ENCODE data around the gene HOOK2. TPM values are rescaled to one million over a fixed set of nuclear protein-coding genes. Genes with fewer than 3 reads are reported as not detected.

The HOOK2 gene
- total and polyA plus RNA-seq, 2 of the 8 experiments (the other 6 are each of a cell fraction or from before 2014, with no cell fraction given) = 23.8 to 63.2 TPM

DNA sequence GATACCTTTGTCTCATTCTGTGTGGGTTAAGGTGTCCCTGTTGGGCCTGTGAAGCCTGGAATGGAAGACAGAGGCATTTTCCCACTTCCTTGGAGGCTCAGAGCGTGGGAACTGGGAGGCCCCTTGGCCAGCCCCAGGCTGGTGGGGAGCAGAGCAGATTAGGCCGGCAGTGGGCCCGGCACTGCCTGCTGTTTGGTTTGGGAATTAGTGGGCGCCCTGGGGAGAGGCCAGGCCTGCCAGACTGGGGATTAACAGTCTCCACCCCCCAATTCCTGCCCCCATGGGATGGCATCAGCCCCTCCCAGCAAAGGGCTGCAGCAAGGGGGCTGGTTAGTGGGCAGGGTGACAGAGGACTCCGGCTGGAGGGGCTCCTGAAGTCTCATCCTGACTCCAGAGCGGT is 26.9 kb downstream of the HOOK2 start (continued):
- no peak for TF ChIP-seq POLR2A (IDR thresholded peaks at IDR 0.05; ENCODE audit: control extremely low read depth in 1 of 2, low read depth in 2 of 2, low read length in 2 of 2)
- TF ChIP-seq CHD1 (IDR thresholded peaks at IDR 0.05; ENCODE audit: low read depth, low read length) = no peak
- TF ChIP-seq E2F6 (IDR thresholded peaks at IDR 0.05) = no peak
- TF ChIP-seq HDAC6 (IDR thresholded peaks at IDR 0.05; ENCODE audit: low read depth, low read length) = no peak
- TF ChIP-seq, protein P1, sequence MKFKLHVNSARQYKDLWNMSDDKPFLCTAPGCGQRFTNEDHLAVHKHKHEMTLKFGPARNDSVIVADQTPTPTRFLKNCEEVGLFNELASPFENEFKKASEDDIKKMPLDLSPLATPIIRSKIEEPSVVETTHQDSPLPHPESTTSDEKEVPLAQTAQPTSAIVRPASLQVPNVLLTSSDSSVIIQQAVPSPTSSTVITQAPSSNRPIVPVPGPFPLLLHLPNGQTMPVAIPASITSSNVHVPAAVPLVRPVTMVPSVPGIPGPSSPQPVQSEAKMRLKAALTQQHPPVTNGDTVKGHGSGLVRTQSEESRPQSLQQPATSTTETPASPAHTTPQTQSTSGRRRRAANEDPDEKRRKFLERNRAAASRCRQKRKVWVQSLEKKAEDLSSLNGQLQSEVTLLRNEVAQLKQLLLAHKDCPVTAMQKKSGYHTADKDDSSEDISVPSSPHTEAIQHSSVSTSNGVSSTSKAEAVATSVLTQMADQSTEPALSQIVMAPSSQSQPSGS (IDR thresholded peaks at IDR 0.05; ENCODE audit: low read length) = no peak
